NCI-H2196 (cell line): Measurements from ENCODE around the gene ITGB8.

Source experiments
- DNase-seq: peaks from one replicate; lab custom pipeline; 2025; ENCODE audit not compliant: unreplicated experiment; lab: John Stamatoyannopoulos, UW

The ITGB8 gene

DNA sequence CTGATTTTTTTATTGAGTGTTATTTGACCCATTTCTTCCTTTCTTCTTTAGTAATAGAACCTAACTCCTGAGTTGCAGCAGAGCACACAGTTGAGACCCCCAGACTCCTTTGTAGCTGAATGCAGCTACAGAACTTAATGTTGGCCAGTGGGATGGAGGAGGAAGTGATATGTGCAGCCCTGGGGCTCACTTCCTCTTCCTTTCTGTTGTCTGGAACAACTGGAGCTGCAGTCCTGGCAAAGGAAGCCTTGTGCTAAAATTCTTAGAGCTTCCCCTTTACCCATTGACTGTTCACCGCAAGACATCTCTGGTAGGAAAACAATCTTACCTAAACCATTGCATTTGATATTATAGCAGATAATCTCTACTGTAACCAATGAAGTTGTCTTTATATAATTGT, 86.6 kb downstream of the ITGB8 start:
- DNase-seq: no peak

GRCh38 chr7:20417675-20418382, 87.1 kb downstream of the ITGB8 start:
- DNase-seq: no peak

DNA sequence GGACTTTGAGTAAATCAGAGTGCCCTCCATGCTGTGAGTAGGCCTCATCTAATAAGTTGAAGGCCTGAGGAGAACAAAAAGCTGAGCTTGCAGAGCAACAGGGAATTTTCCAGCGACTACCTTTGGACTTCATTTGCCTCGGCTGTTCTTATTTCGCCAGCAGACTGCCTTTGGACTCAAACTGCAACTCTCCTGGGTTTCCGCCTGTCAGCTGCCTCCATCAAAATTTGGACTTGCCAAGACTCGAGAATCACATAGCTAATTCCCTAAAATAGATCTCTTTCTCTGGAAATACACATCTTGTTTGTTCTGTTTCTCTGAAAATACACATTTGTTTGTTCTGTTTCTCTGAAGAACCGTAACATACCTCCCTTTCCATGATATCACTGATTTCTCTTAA, 93.8 kb downstream of the ITGB8 start:
- DNase-seq: no peak

DNA sequence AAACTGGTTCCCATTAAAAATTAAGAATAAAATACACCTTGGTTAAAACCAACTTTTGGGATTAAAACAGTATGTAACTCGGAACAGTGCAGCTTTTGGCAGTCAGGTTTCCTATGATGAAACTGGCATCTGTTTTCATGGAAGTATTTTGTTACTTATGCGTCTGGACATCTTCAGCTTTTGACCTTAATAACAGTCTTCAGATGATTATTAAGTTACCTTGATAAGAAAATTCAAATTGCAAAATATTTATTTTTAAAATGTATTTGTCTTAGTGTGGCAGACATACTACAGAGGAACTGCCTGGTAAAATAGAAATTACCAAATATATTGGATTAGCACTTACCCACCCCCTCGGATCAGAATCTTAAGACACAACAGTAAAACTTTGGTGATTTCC, 100.0 kb downstream of the ITGB8 start:
- DNase-seq: no peak

DNA sequence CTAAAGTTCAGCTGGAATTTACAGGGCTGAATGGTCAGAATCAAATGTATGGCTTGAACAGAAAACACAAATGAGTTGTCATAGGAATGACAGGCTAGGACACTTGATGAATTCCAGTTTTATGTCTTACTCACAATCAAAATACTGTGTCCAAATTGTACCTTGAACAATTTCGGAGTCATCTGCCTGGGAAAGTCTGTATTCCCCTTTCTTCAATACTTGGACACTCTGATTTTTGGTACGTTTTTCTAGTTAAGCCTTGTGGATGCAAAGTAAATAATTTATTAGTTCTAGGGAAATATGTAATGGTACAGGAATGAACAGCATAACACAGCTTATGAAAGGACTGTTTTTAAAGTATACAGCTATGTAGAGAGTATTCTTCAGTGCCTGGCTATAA, 100.4 kb downstream of the ITGB8 start:
- no peak for DNase-seq

- DNase-seq: no peak
Measured at GRCh38 chr7:20432071-20432470, 101.4 kb downstream of the ITGB8 start.

DNA sequence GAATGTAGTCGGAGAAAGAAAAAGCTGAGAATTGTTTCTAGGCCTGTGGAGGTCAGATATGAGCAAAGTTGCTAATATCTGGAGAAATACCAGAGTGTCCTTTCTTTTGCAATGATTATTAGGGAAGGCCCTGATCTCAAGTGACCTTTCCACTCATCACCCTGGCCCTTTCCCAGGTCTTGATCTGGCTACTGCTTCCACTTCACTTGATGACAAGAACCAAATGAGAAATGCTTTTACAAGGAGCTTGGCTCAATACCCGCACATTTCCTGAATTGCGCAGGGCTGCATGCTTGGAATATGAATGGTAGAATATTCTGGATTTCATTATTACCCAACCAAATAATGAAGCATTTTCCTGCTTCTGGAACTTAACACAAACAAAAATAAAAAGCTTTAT, 104.6 kb downstream of the ITGB8 start:
- no peak for DNase-seq

DNA sequence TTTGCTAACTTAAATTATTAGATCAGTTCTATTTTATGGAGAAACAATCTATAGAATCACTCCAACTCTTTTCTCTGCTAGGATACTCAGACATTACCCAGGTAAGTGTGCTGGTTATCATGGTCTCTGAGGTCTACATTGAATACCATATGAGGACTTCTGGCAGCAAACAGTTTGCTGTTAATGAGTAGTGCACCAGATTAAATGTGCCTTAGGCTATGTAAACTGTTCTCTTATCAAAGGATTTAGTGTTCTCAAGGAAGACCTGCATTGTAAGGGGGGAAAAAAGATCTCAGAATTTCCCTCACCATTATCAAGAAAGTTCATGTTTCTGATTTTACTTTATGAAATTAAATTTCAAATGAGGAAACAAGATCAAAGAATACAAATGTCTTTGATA, 107.5 kb downstream of the ITGB8 start:
- no peak for DNase-seq

DNA sequence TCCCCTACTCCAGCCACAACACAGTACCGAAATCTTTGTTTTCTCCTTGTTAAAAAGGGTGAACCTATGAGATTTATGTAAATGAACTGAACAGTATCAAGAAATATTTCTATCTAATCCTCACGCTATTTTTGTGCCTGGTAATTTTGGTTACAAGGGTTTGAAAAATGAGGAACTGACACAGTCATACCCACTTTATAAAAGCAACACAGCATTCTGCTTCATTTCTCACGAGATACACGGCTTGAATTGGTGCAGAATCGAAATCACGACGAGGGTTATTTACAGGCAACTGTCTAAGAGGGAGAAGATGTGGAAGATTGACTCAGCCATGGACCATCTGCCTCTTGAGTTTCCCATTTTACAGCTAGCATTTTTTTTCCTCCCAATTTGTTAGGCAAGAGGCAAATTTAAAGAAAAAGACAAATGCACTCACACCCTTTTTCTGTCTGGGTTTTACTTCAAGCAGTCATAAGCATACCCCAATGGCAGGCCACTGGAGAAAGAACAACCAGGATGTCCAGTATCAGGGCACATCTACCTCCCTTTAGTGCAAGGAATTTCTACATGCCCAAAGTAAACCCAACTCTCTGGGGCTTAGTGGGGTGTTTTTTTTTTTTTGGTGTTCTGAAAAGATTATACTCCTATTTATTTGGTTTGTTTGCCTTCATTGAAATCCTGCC, 108.1 kb downstream of the ITGB8 start:
- DNase-seq: no peak

DNA sequence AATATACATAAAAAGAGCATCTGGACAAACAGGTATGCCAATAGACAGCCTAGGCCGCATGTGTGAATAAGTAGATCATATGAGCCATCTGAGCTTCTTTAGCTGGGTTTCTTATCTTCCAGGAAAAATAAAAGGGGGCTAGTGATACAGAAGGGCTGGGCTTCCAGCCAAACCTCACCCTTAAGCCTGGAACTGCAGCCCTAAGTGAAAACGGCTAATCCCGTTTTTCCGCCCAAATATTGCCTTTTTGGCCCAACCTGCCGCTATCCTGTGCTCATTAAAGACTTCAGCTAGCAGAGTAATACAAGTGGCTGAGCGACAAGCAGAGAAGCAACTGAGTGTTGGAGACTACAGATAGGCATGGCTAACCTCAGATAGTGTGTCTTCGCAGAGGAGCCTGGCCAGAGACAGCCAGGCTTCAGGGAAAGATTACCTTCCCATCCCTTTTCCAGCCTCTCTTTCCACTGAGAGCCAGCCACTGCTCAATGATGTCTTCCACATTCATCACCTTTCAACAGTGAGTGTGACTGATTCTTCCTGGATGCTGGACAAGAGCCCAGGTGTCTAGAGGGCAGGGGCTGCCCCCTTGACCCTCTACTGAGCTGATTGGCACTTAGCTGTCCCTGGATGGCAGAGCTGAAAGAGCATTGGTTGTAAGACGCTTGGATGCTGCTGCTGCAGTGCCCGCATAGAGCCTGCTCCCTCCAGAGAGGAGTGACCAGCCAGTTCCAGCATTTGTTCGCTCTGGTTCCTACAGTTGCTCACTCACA, 108.9 kb downstream of the ITGB8 start:
- no peak for DNase-seq

GRCh38 chr7:20440472-20441105, 109.9 kb downstream of the ITGB8 start:
- no peak for DNase-seq

DNA sequence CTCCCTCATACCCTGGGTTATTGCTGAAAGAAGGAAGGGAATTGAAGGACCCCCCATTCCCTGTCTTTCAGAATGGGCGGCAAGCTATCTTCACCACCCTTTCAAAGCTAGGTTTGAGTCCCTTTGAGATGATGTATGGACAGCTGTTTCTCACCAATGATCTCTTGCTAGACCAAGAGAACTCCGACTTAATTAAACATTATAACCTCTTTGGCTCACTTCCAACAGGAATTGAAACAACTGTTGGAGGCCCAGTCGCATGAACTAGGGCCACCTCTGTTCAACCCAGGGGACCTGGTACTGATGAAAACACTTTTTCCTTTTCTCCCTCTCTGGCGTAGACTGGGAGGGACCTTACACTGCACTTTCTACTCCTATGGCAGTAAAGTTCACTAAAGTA, 110.6 kb downstream of the ITGB8 start:
- no peak for DNase-seq

- no peak for DNase-seq
Measured at GRCh38 chr7:20441991-20442441, 111.3 kb downstream of the ITGB8 start.

- no peak for DNase-seq
Measured at GRCh38 chr7:20442951-20443350, 112.3 kb downstream of the ITGB8 start.

- no peak for DNase-seq
Measured at GRCh38 chr7:20444030-20444800, 113.5 kb downstream of the ITGB8 start.

DNA sequence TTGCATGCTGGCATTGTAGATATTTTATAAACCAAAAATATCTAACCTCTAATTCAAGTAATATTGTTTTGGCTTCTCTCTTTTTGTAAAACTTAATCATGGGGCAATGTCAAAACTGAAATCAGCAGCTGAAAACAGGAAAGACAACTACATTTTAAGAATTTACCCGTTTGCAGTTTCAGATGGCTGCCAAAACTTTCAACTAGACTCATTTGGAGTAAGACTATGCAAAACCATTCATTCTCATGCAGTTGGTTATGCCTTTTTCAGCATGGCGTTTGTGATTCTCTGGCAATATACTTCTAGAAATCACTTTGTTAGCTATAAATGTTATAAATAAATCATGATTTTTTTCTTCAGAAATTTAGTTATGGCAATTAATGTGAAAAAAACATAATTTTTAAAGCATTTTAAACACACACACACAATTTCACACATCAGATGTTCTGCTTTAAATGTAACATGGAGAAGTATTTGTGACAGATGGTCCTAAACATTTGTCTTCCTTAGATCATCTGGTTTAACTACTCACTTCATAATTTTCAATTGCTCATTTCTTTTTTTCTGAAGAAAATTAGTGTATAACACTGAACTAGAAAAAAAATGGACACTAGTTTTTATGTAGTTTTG, 116.4 kb downstream of the ITGB8 start:
- no peak for DNase-seq

DNA sequence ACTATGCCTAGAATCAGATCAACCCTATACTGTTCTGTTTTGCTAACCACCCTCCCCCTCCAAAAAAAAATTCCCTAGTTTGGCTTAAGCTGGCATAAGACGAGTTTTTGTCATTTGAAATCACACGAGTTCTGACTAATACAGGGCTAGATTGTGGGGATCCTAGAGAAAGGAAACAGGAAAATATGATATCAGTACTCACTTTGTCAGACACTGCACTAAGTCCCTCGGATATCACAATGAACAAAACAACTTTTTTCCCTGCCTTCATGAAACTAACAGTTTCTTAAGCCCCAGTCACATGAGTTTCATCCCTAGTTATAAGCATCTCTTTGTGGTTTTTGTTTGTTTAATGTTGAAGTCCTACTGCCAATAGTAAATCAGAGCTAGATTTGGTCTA, 118.5 kb downstream of the ITGB8 start:
- no peak for DNase-seq

DNA sequence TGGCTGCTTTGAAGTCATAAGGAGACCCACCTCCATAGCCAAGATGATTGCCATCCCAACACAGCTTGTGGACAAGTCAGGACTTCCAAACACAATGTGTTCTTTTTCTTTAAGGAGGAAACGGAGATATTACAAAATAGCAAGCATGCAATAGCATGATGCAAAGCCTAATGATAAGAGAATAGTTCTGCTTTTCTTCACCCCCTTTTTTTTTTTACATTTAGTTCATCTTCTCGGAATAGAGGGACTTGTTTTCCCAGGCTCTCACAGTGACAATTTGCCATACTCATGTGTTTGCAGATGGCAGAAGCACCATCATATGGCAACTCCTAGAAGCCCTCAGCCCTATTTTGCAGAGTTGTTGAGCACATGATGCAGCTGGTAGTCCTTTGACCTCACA, 119.8 kb downstream of the ITGB8 start:
- no peak for DNase-seq

GRCh38 chr7:20454202-20454601, 123.5 kb downstream of the ITGB8 start:
- no peak for DNase-seq

- no peak for DNase-seq
Measured at GRCh38 chr7:20456701-20457100, 126.0 kb downstream of the ITGB8 start.
